Measurements from ENCODE around the gene ITGA8. TPM values are rescaled to one million over a fixed set of nuclear protein-coding genes. Genes with fewer than 3 reads are reported as not detected.

ITGA8 gene
- total and polyA plus RNA-seq, 2 donors (not counting 1 experiment from before 2014, with no cell fraction given): not detected

GRCh38 chr10:15606377-15606776 is 113.3 kb downstream of the ITGA8 start:
- TF ChIP-seq CTCF (IDR thresholded peaks at IDR 0.05) (no peak), EZH2 (IDR thresholded peaks at IDR 0.05; ENCODE audit: borderline replicate concordance, insufficient read depth, low read depth, low read length, poor library complexity, severe bottlenecking) (no peak)
- POLR2A ChIA-PET: no interaction called here

GRCh38 chr10:15605740-15606369 is 113.9 kb downstream of the ITGA8 start:
- CTCF ChIA-PET: no interaction called here

More at GRCh38 chr10:15606377-15606776, 113.3 kb downstream of the ITGA8 start:
- Histone ChIP-seq H3K27ac (ENCODE audit: low read length in 2 of 2) (no peak overlapping the region), H3K4me2 (replicated peaks; ENCODE audit: low read depth, low read length, poor library complexity, severe bottlenecking) (no peak overlapping the region), H3K9me3 (ENCODE audit: control extremely low read depth in 1 of 3, control insufficient read depth in 2 of 3, insufficient read depth in 1 of 3, low read length in 2 of 3) (peaks cover 0 to 3% (median 0%) of the 10 kb centered on the region in 3 donors), H3K36me3 (replicated peaks in 1 of 2; ENCODE audit: control extremely low read depth in 1 of 2, control insufficient read depth in 1 of 2, extremely low read depth in 1 of 2, insufficient read depth in 2 of 2, low read length in 1 of 2) (no peaks in the 10 kb centered on the region), H3K79me2 (ENCODE audit: control insufficient read depth, insufficient read depth, low read length) (no peaks in the 10 kb centered on the region), H3K9ac (ENCODE audit: low read length) (no peak overlapping the region), H3K4me1 (ENCODE audit: control insufficient read depth in 2 of 2, insufficient read depth in 2 of 2, low read length in 2 of 2) (no peaks in the 10 kb centered on the region), H4K20me1 (ENCODE audit: control insufficient read depth, insufficient read depth, low read length, poor library complexity, severe bottlenecking) (no peaks in the 10 kb centered on the region), H2AFZ (ENCODE audit: insufficient read depth, low read depth, low read length, poor library complexity, severe bottlenecking) (no peak overlapping the region), H3K4me3 (ENCODE audit: control extremely low read depth in 1 of 5, extremely low read depth in 1 of 5, insufficient read depth in 1 of 5, low read depth in 2 of 5, low read length in 4 of 5) (no peak overlapping the region), H3K27me3 (replicated peaks in 1 of 4; ENCODE audit: control extremely low read depth in 1 of 4, control insufficient read depth in 3 of 4, insufficient read depth in 4 of 4, low read length in 3 of 4) (no peaks in the 10 kb centered on the region)
- CTCF ChIA-PET: no interaction called here
- no peaks in the 10 kb centered on the region for H3K27me3 Mint-ChIP-seq
- no peak overlapping the region for H3K27ac Mint-ChIP-seq
- H3K9me3 Mint-ChIP-seq (ENCODE audit: insufficient read depth): no peaks in the 10 kb centered on the region
- intact Hi-C loops (cut with micrococcal nuclease): no loop called here
- H3K4me1 Mint-ChIP-seq: no peaks in the 10 kb centered on the region
- no peak overlapping the region for H3K4me3 Mint-ChIP-seq
- DNase-seq (no peak), ATAC-seq (ENCODE audit: low read depth) (no peak)
- 80% methylated on average over 1 of the region's 4 CpGs for WGBS (ENCODE audit: insufficient coverage)

More at GRCh38 chr10:15605740-15606369, 113.9 kb downstream of the ITGA8 start:
- H3K4me1 ChIP-seq (ENCODE audit: control insufficient read depth in 2 of 2, insufficient read depth in 2 of 2, low read length in 2 of 2): no peaks in the 10 kb centered on the region
- intact Hi-C loops (cut with micrococcal nuclease): no loop called here
- ATAC-seq (ENCODE audit: low read depth) (no peak), DNase-seq (no peak)
- no peak overlapping the region for H3K27ac ChIP-seq (ENCODE audit: low read length in 2 of 2)
- Mint-ChIP-seq H3K9me3 (ENCODE audit: insufficient read depth) (no peaks in the 10 kb centered on the region), H3K4me3 (no peak overlapping the region), H3K27me3 (peaks cover 3% of the 10 kb centered on the region), H3K4me1 (no peaks in the 10 kb centered on the region), H3K27ac (no peak overlapping the region)
- no peak overlapping the region for H2AFZ ChIP-seq (ENCODE audit: insufficient read depth, low read depth, low read length, poor library complexity, severe bottlenecking)
- 95% methylated on average over 3 of the region's 6 CpGs for WGBS (ENCODE audit: insufficient coverage)
- POLR2A ChIA-PET: no interaction called here
- peaks cover 0 to 3% (median 0%) of the 10 kb centered on the region in 3 donors for H3K9me3 ChIP-seq (ENCODE audit: control extremely low read depth in 1 of 3, control insufficient read depth in 2 of 3, insufficient read depth in 1 of 3, low read length in 2 of 3)
- no peak overlapping the region for H3K9ac ChIP-seq (ENCODE audit: low read length)
- H3K4me3 ChIP-seq (ENCODE audit: control extremely low read depth in 1 of 5, extremely low read depth in 1 of 5, insufficient read depth in 1 of 5, low read depth in 2 of 5, low read length in 4 of 5): no peak overlapping the region
- H3K79me2 ChIP-seq (ENCODE audit: control insufficient read depth, insufficient read depth, low read length): no peaks in the 10 kb centered on the region
- TF ChIP-seq CTCF (IDR thresholded peaks at IDR 0.05) (no peak), EZH2 (IDR thresholded peaks at IDR 0.05; ENCODE audit: borderline replicate concordance, insufficient read depth, low read depth, low read length, poor library complexity, severe bottlenecking) (no peak)
- H3K27me3 ChIP-seq (replicated peaks in 1 of 4; ENCODE audit: control extremely low read depth in 1 of 4, control insufficient read depth in 3 of 4, insufficient read depth in 4 of 4, low read length in 3 of 4): no peaks in the 10 kb centered on the region
- no peak overlapping the region for H3K4me2 ChIP-seq (replicated peaks; ENCODE audit: low read depth, low read length, poor library complexity, severe bottlenecking)
- H4K20me1 ChIP-seq (ENCODE audit: control insufficient read depth, insufficient read depth, low read length, poor library complexity, severe bottlenecking): no peaks in the 10 kb centered on the region
- no peaks in the 10 kb centered on the region for H3K36me3 ChIP-seq (replicated peaks in 1 of 2; ENCODE audit: control extremely low read depth in 1 of 2, control insufficient read depth in 1 of 2, extremely low read depth in 1 of 2, insufficient read depth in 2 of 2, low read length in 1 of 2)
